ENCODE results near the gene SLC39A5.
"Not testable (repeated sequence)": the region's sequence is repeated elsewhere in the genome, so short reads cannot be mapped to it uniquely, and the experiment has no call there.

The SLC39A5 gene

GRCh38 chr12:56229916-56230431 is at the start of gene SLC39A5:
SLC39A5 (plus strand) TSS chr12:56230051; CDS start chr12:56231275, 1,224 bp downstream.
- DNase-seq = no peak

- DNase-seq = no peak
These were observed 42.9 kb upstream of the SLC39A5 start for GRCh38 chr12:56186957-56187356.

- DNase-seq = no peak
These were observed 41.6 kb upstream of the SLC39A5 start for GRCh38 chr12:56188131-56188777.

GRCh38 chr12:56188778-56189098 is 41.1 kb upstream of the SLC39A5 start:
- no peak for DNase-seq

GRCh38 chr12:56189099-56189917 is 40.5 kb upstream of the SLC39A5 start, which contains the start of gene SMARCC2:
SMARCC2 (minus strand) TSS chr12:56189483; CDS start chr12:56189461, 22 bp downstream.
- peak; percentile 70 for DNase-seq

- DNase-seq = peak; percentile 62
These were observed 39.7 kb upstream of the SLC39A5 start for GRCh38 chr12:56189918-56190694.

- no peak for DNase-seq
These were observed 39.1 kb upstream of the SLC39A5 start for GRCh38 chr12:56190695-56191155.

GRCh38 chr12:56192582-56192981 is 37.3 kb upstream of the SLC39A5 start:
- DNase-seq = no peak

- peak; percentile 62 for DNase-seq
These were observed 36.7 kb upstream of the SLC39A5 start for GRCh38 chr12:56193025-56193578.

GRCh38 chr12:56196818-56197550 is 32.9 kb upstream of the SLC39A5 start:
- not testable (repeated sequence) for DNase-seq

- no peak for DNase-seq
These were observed 31.8 kb upstream of the SLC39A5 start for GRCh38 chr12:56197921-56198635.

- no peak for DNase-seq
These were observed 31.0 kb upstream of the SLC39A5 start for GRCh38 chr12:56198836-56199235.

GRCh38 chr12:56202366-56202765 is 27.5 kb upstream of the SLC39A5 start:
- no peak for DNase-seq

- DNase-seq = no peak
These were observed 27.0 kb upstream of the SLC39A5 start for GRCh38 chr12:56202838-56203237.

GRCh38 chr12:56204275-56204674 is 25.6 kb upstream of the SLC39A5 start:
- no peak for DNase-seq

- DNase-seq = no peak
These were observed 24.4 kb upstream of the SLC39A5 start for GRCh38 chr12:56205445-56205844.

GRCh38 chr12:56206452-56207166 is 23.2 kb upstream of the SLC39A5 start:
- no peak for DNase-seq

GRCh38 chr12:56208006-56208405 is 21.8 kb upstream of the SLC39A5 start:
- DNase-seq = no peak

GRCh38 chr12:56212361-56212760 is 17.5 kb upstream of the SLC39A5 start:
- DNase-seq = no peak

GRCh38 chr12:56213878-56214277 is 16.0 kb upstream of the SLC39A5 start:
- no peak for DNase-seq

GRCh38 chr12:56216461-56216860 is 13.4 kb upstream of the SLC39A5 start:
- no peak for DNase-seq
